Suprapubic skin (tissue), 3 donors: ENCODE measurements around the gene TSPOAP1.

Experiments used
- CTCF ChIP-seq, 2 donors: fragments of 200-600 bp in 1 of 2; fragments of 450-650 bp in 1 of 2; sonication (generic) in 1 of 2; IDR thresholded peaks; one replicate each; pipeline ENCODE4 v1.5.1; 2016 to 2019; ENCODE audit warnings: antibody characterized with exemption in 2 of 2, mild to moderate bottlenecking in 1 of 2, moderate library complexity in 1 of 2
- POLR2AphosphoS5 ChIP-seq, 3 donors: sonication (generic); formaldehyde crosslinking; IDR thresholded peaks; one replicate each; pipeline ENCODE4 v1.6.1; 2017; ENCODE audit warnings: antibody characterized with exemption in 3 of 3

- no peak for TF ChIP-seq CTCF (IDR thresholded peaks at IDR 0.05)
- no peak for TF ChIP-seq POLR2AphosphoS5 (IDR thresholded peaks at IDR 0.05)
These were observed 29.0 kb upstream of the TSPOAP1 start for GRCh38 chr17:58357312-58358297.
